ENCODE measurements around the gene ABCB10.

The ABCB10 gene

GRCh38 chr1:229508823-229509337 lies 49.6 kb downstream of the ABCB10 start:
- Histone ChIP-seq H3K4me3 (ENCODE audit: insufficient read length, low read depth) (peak overlapping the region; percentile 82), H3K9me3 (ENCODE audit: insufficient read depth, low read length) (no peaks in the 10 kb centered on the region), H3K36me3 (ENCODE audit: insufficient read depth, insufficient read length, low read length) (peaks cover 18% of the 10 kb centered on the region), H3K27me3 (ENCODE audit: insufficient read depth, insufficient read length) (no peaks in the 10 kb centered on the region), H3K9ac (ENCODE audit: insufficient read length, low read depth) (peak overlapping the region; percentile 85), H3K4me1 (ENCODE audit: insufficient read depth, insufficient read length) (peaks cover 3% of the 10 kb centered on the region)
- TF ChIP-seq ZNF274 (IDR thresholded peaks at IDR 0.05; ENCODE audit: low read depth, low read length) (no peak), YY1 (IDR thresholded peaks at IDR 0.05; ENCODE audit: insufficient read depth, insufficient read length) (no peak), SUZ12 (IDR thresholded peaks at IDR 0.05; ENCODE audit: extremely low read depth, insufficient read depth, insufficient read length) (no peak)
- no peak for DNase-seq (ENCODE audit: low read depth, low spot score)

GRCh38 chr1:229507951-229508822 lies 50.3 kb downstream of the ABCB10 start, which contains the start of gene NUP133:
NUP133 (minus strand) TSS chr1:229508341; CDS start chr1:229508249, 92 bp downstream.
- Histone ChIP-seq H3K9me3 (ENCODE audit: insufficient read depth, low read length) (no peaks in the 10 kb centered on the region), H3K4me1 (ENCODE audit: insufficient read depth, insufficient read length) (peaks cover 3% of the 10 kb centered on the region), H3K4me3 (ENCODE audit: insufficient read length, low read depth) (peak within 1 kb of the TSS; percentile 82), H3K36me3 (ENCODE audit: insufficient read depth, insufficient read length, low read length) (peaks cover 23% of the 10 kb centered on the region), H3K27me3 (ENCODE audit: insufficient read depth, insufficient read length) (no peaks in the 10 kb centered on the region), H3K9ac (ENCODE audit: insufficient read length, low read depth) (peak within 1 kb of the TSS; percentile 85)
- DNase-seq (ENCODE audit: low read depth, low spot score), result peak; percentile 100
- TF ChIP-seq YY1 (IDR thresholded peaks at IDR 0.05; ENCODE audit: insufficient read depth, insufficient read length), result peak; percentile 78
- no peak for TF ChIP-seq SUZ12 (IDR thresholded peaks at IDR 0.05; ENCODE audit: extremely low read depth, insufficient read depth, insufficient read length)
- no peak for TF ChIP-seq ZNF274 (IDR thresholded peaks at IDR 0.05; ENCODE audit: low read depth, low read length)

GRCh38 chr1:229507502-229507901 lies 51.0 kb downstream of the ABCB10 start:
- TF ChIP-seq ZNF274 (IDR thresholded peaks at IDR 0.05; ENCODE audit: low read depth, low read length) (no peak), YY1 (IDR thresholded peaks at IDR 0.05; ENCODE audit: insufficient read depth, insufficient read length) (no peak), SUZ12 (IDR thresholded peaks at IDR 0.05; ENCODE audit: extremely low read depth, insufficient read depth, insufficient read length) (no peak)
- H3K36me3 ChIP-seq (ENCODE audit: insufficient read depth, insufficient read length, low read length), result peaks cover 25% of the 10 kb centered on the region
- H3K27me3 ChIP-seq (ENCODE audit: insufficient read depth, insufficient read length), result no peaks in the 10 kb centered on the region
- peak overlapping the region; percentile 85 for H3K9ac ChIP-seq (ENCODE audit: insufficient read length, low read depth)
- H3K4me1 ChIP-seq (ENCODE audit: insufficient read depth, insufficient read length), result peaks cover 3% of the 10 kb centered on the region
- no peak for DNase-seq (ENCODE audit: low read depth, low spot score)
- peak overlapping the region; percentile 82 for H3K4me3 ChIP-seq (ENCODE audit: insufficient read length, low read depth)
- no peaks in the 10 kb centered on the region for H3K9me3 ChIP-seq (ENCODE audit: insufficient read depth, low read length)

GRCh38 chr1:229506633-229507032 lies 51.9 kb downstream of the ABCB10 start:
- Histone ChIP-seq H3K4me3 (ENCODE audit: insufficient read length, low read depth) (no peak overlapping the region), H3K9me3 (ENCODE audit: insufficient read depth, low read length) (no peaks in the 10 kb centered on the region), H3K27me3 (ENCODE audit: insufficient read depth, insufficient read length) (no peaks in the 10 kb centered on the region), H3K36me3 (ENCODE audit: insufficient read depth, insufficient read length, low read length) (peaks cover 31% of the 10 kb centered on the region), H3K4me1 (ENCODE audit: insufficient read depth, insufficient read length) (peaks cover 3% of the 10 kb centered on the region), H3K9ac (ENCODE audit: insufficient read length, low read depth) (no peak overlapping the region)
- TF ChIP-seq SUZ12 (IDR thresholded peaks at IDR 0.05; ENCODE audit: extremely low read depth, insufficient read depth, insufficient read length) (no peak), YY1 (IDR thresholded peaks at IDR 0.05; ENCODE audit: insufficient read depth, insufficient read length) (no peak), ZNF274 (IDR thresholded peaks at IDR 0.05; ENCODE audit: low read depth, low read length) (no peak)
- no peak for DNase-seq (ENCODE audit: low read depth, low spot score)

GRCh38 chr1:229495782-229496181 lies 62.7 kb downstream of the ABCB10 start:
- Histone ChIP-seq H3K36me3 (ENCODE audit: insufficient read depth, insufficient read length, low read length) (peaks cover 92% of the 10 kb centered on the region), H3K9me3 (ENCODE audit: insufficient read depth, low read length) (no peaks in the 10 kb centered on the region), H3K9ac (ENCODE audit: insufficient read length, low read depth) (no peak overlapping the region), H3K4me3 (ENCODE audit: insufficient read length, low read depth) (no peak overlapping the region), H3K27me3 (ENCODE audit: insufficient read depth, insufficient read length) (no peaks in the 10 kb centered on the region), H3K4me1 (ENCODE audit: insufficient read depth, insufficient read length) (no peaks in the 10 kb centered on the region)
- TF ChIP-seq YY1 (IDR thresholded peaks at IDR 0.05; ENCODE audit: insufficient read depth, insufficient read length), result no peak
- TF ChIP-seq ZNF274 (IDR thresholded peaks at IDR 0.05; ENCODE audit: low read depth, low read length), result no peak
- no peak for TF ChIP-seq SUZ12 (IDR thresholded peaks at IDR 0.05; ENCODE audit: extremely low read depth, insufficient read depth, insufficient read length)
- no peak for DNase-seq (ENCODE audit: low read depth, low spot score)

- Histone ChIP-seq H3K4me1 (ENCODE audit: insufficient read depth, insufficient read length) (no peaks in the 10 kb centered on the region), H3K27me3 (ENCODE audit: insufficient read depth, insufficient read length) (no peaks in the 10 kb centered on the region), H3K9me3 (ENCODE audit: insufficient read depth, low read length) (no peaks in the 10 kb centered on the region), H3K4me3 (ENCODE audit: insufficient read length, low read depth) (no peak overlapping the region), H3K36me3 (ENCODE audit: insufficient read depth, insufficient read length, low read length) (peaks cover 90% of the 10 kb centered on the region), H3K9ac (ENCODE audit: insufficient read length, low read depth) (no peak overlapping the region)
- TF ChIP-seq ZNF274 (IDR thresholded peaks at IDR 0.05; ENCODE audit: low read depth, low read length) (no peak), YY1 (IDR thresholded peaks at IDR 0.05; ENCODE audit: insufficient read depth, insufficient read length) (no peak), SUZ12 (IDR thresholded peaks at IDR 0.05; ENCODE audit: extremely low read depth, insufficient read depth, insufficient read length) (no peak)
- no peak for DNase-seq (ENCODE audit: low read depth, low spot score)
These were observed 71.3 kb downstream of the ABCB10 start for GRCh38 chr1:229487181-229487580.

GRCh38 chr1:229485318-229485717 lies 73.2 kb downstream of the ABCB10 start:
- Histone ChIP-seq H3K9me3 (ENCODE audit: insufficient read depth, low read length) (no peaks in the 10 kb centered on the region), H3K36me3 (ENCODE audit: insufficient read depth, insufficient read length, low read length) (peaks cover 88% of the 10 kb centered on the region), H3K4me3 (ENCODE audit: insufficient read length, low read depth) (no peak overlapping the region), H3K9ac (ENCODE audit: insufficient read length, low read depth) (no peak overlapping the region), H3K4me1 (ENCODE audit: insufficient read depth, insufficient read length) (no peaks in the 10 kb centered on the region), H3K27me3 (ENCODE audit: insufficient read depth, insufficient read length) (no peaks in the 10 kb centered on the region)
- no peak for DNase-seq (ENCODE audit: low read depth, low spot score)
- no peak for TF ChIP-seq YY1 (IDR thresholded peaks at IDR 0.05; ENCODE audit: insufficient read depth, insufficient read length)
